Osteoblast (primary cell): ENCODE data around the gene HOXB2. TPM values are rescaled to one million over a fixed set of nuclear protein-coding genes. Genes with fewer than 3 reads are reported as not detected.

Experiments
- DNase-seq: peaks from one replicate; pipeline ENCODE4 v3.0.0; 2011; ENCODE audit warnings: low spot score, mixed read lengths; ENCODE audit not compliant: insufficient read length; ENCODE audit errors: missing footprints
- H2AFZ ChIP-seq: 2 replicates; pipeline ENCODE4 v1.6.0; 2011; ENCODE audit warnings: mild to moderate bottlenecking, low read length
- H3K27ac ChIP-seq: 2 replicates; pipeline ENCODE4 v1.5.1; 2011; ENCODE audit warnings: mild to moderate bottlenecking, low read depth, low read length, moderate library complexity
- H3K27me3 ChIP-seq: 2 replicates; pipeline ENCODE4 v1.6.0; 2012; ENCODE audit warnings: mild to moderate bottlenecking, control low read depth, inconsistent platforms, low read length, moderate library complexity; ENCODE audit not compliant: insufficient read depth
- H3K36me3 ChIP-seq: 2 replicates; pipeline ENCODE4 v1.5.1; 2011; ENCODE audit warnings: mild to moderate bottlenecking, low read length, control low read depth, moderate library complexity; ENCODE audit not compliant: insufficient read depth
- H3K4me1 ChIP-seq: 2 replicates; pipeline ENCODE4 v1.5.1; 2011; ENCODE audit warnings: mild to moderate bottlenecking, low read length, control low read depth, moderate library complexity; ENCODE audit not compliant: insufficient read depth
- H3K4me2 ChIP-seq: 2 replicates; pipeline ENCODE4 v1.6.0; 2011; ENCODE audit warnings: mild to moderate bottlenecking, low read length; ENCODE audit not compliant: insufficient read depth
- H3K4me3 ChIP-seq: fragments of 200-600 bp; sonication (generic); 3 replicates; pipeline ENCODE4 v1.5.1; 2012; ENCODE audit warnings: mild to moderate bottlenecking, low read length, inconsistent platforms; ENCODE audit not compliant: insufficient read depth
- H3K79me2 ChIP-seq: 2 replicates; pipeline ENCODE4 v1.6.0; 2012; ENCODE audit warnings: mild to moderate bottlenecking, low read length, control low read depth, inconsistent platforms; ENCODE audit not compliant: insufficient read depth
- H3K9me3 ChIP-seq: 2 replicates; pipeline ENCODE4 v1.5.1; 2011; ENCODE audit warnings: low read depth, low read length, control low read depth
- H4K20me1 ChIP-seq: 2 replicates; pipeline ENCODE4 v1.6.0; 2012; ENCODE audit warnings: mild to moderate bottlenecking, low read length, control low read depth; ENCODE audit not compliant: insufficient read depth
- total RNA-seq: library from RNA; depleted of rRNA; stranded (reverse); fragments of >200 nt; gene quantifications from 2 replicates; pipeline ENCODE4 v1.2.3, GENCODE V29; 2012
- TF ChIP-seq, protein P1 (sequence below): IDR thresholded peaks from 2 replicates; pipeline ENCODE4 v1.5.1; 2011; ENCODE audit warnings: mild to moderate bottlenecking, low read depth, low read length, moderate library complexity; ENCODE audit errors: extremely low read depth

The HOXB2 gene
- total RNA-seq, 1 donor = 3.3 TPM

- Histone ChIP-seq H3K36me3 (no peaks in the 10 kb centered on the region), H3K27me3 (peaks cover 83% of the 10 kb centered on the region), H3K27ac (no peak overlapping the region), H3K79me2 (no peaks in the 10 kb centered on the region), H2AFZ (no peak overlapping the region), H3K9me3 (no peaks in the 10 kb centered on the region), H4K20me1 (no peaks in the 10 kb centered on the region), H3K4me3 (no peak overlapping the region), H3K4me2 (no peak overlapping the region), H3K4me1 (no peaks in the 10 kb centered on the region)
- no peak for DNase-seq
- TF ChIP-seq, protein P1, sequence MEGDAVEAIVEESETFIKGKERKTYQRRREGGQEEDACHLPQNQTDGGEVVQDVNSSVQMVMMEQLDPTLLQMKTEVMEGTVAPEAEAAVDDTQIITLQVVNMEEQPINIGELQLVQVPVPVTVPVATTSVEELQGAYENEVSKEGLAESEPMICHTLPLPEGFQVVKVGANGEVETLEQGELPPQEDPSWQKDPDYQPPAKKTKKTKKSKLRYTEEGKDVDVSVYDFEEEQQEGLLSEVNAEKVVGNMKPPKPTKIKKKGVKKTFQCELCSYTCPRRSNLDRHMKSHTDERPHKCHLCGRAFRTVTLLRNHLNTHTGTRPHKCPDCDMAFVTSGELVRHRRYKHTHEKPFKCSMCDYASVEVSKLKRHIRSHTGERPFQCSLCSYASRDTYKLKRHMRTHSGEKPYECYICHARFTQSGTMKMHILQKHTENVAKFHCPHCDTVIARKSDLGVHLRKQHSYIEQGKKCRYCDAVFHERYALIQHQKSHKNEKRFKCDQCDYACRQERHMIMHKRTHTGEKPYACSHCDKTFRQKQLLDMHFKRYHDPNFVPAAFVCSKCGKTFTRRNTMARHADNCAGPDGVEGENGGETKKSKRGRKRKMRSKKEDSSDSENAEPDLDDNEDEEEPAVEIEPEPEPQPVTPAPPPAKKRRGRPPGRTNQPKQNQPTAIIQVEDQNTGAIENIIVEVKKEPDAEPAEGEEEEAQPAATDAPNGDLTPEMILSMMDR = no peak
Observed at GRCh38 chr17:48552466-48553189, 7.7 kb upstream of the HOXB2 start.

- H2AFZ ChIP-seq = no peak overlapping the region
- H3K9me3 ChIP-seq = no peaks in the 10 kb centered on the region
- H3K4me3 ChIP-seq = no peak overlapping the region
- no peaks in the 10 kb centered on the region for H3K79me2 ChIP-seq
- TF ChIP-seq, protein P1 = no peak
- no peaks in the 10 kb centered on the region for H3K36me3 ChIP-seq
- H3K4me2 ChIP-seq = no peak overlapping the region
- no peaks in the 10 kb centered on the region for H4K20me1 ChIP-seq
- peaks cover 83% of the 10 kb centered on the region for H3K27me3 ChIP-seq
- no peaks in the 10 kb centered on the region for H3K4me1 ChIP-seq
- no peak overlapping the region for H3K27ac ChIP-seq
- no peak for DNase-seq
Observed at GRCh38 chr17:48551596-48552465, 6.9 kb upstream of the HOXB2 start.

- no peaks in the 10 kb centered on the region for H3K9me3 ChIP-seq
- H4K20me1 ChIP-seq = no peaks in the 10 kb centered on the region
- no peak overlapping the region for H3K4me2 ChIP-seq
- no peak overlapping the region for H3K4me3 ChIP-seq
- H2AFZ ChIP-seq = no peak overlapping the region
- no peaks in the 10 kb centered on the region for H3K36me3 ChIP-seq
- H3K79me2 ChIP-seq = no peaks in the 10 kb centered on the region
- no peaks in the 10 kb centered on the region for H3K4me1 ChIP-seq
- H3K27ac ChIP-seq = no peak overlapping the region
- TF ChIP-seq, protein P1 = no peak
- H3K27me3 ChIP-seq = peaks cover 84% of the 10 kb centered on the region
- no peak for DNase-seq
Observed at GRCh38 chr17:48551214-48551555, 6.3 kb upstream of the HOXB2 start.
